Activated CD4-positive, alpha-beta T cell treated with anti-CD3 and anti-CD28 coated beads, Interleukin-10, Interleukin-2, amounts not matched to agents 100 ng/mL and 50 ng/mL, durations not matched to agents 16 hours and 8 hours (primary cell): ENCODE measurements around the gene CHURC1.
"Not testable (repeated sequence)": the region's sequence is repeated elsewhere in the genome, so short reads cannot be mapped to it uniquely, and the experiment has no call there.

Source experiments
- DNase-seq: peaks from one replicate; pipeline ENCODE4 v3.0.0-alpha.2; 2020

The CHURC1 gene

DNA sequence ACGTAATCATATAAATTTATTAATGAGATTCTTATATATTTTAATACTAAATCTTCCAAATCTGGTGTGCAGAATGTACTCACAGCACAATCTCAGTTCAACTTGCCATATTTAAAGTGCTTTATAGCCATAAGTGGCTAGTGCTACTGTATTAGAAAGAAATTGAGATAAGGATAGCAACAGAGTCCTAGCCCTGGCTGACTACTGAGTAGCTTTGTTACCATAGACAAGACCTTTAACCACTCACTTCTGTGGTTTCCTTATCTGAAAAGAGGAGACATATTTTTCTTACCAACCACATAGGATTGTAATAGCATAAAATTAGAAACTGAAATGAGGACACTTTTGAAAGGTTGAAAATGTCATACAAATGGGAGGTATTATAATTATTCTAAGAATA is 2.0 kb upstream of the CHURC1 start:
- DNase-seq, result no peak

GRCh38 chr14:64913477-64913876 is 778 bp upstream of the CHURC1 start:
- not testable (repeated sequence) for DNase-seq

GRCh38 chr14:64915029-64915424 is 772 bp downstream of the CHURC1 start:
- no peak for DNase-seq

GRCh38 chr14:64915797-64916196 is 1.5 kb downstream of the CHURC1 start:
- no peak for DNase-seq

- no peak for DNase-seq
Measured at GRCh38 chr14:64918216-64918615, 4.0 kb downstream of the CHURC1 start.

GRCh38 chr14:64919215-64919614 is 5.0 kb downstream of the CHURC1 start:
- no peak for DNase-seq

DNA sequence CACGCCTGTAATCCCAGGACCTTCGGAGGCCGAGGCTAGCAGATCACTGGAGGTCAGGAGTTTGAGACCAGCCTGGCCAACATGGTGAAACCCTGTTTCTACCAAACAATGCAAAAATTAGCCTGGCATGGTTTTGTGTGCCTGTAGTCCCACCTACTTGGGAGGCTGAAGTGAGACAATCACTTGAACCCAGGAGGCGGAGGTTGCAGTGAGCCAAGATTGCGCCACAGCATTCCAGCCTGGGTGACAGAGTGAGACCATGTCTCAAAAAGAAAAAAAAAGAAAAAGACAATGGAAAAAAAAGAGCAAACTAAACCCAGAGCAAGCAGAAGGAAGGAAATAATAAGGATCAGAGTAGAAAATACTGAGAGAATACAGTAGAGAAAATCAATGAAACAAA is 5.4 kb downstream of the CHURC1 start:
- no peak for DNase-seq

- no peak for DNase-seq
Measured at GRCh38 chr14:64920465-64920864, 6.2 kb downstream of the CHURC1 start.

- DNase-seq, result no peak
Measured at GRCh38 chr14:64923015-64923414, 8.8 kb downstream of the CHURC1 start.

- no peak for DNase-seq
Measured at GRCh38 chr14:64926398-64926995, 12.2 kb downstream of the CHURC1 start.

DNA sequence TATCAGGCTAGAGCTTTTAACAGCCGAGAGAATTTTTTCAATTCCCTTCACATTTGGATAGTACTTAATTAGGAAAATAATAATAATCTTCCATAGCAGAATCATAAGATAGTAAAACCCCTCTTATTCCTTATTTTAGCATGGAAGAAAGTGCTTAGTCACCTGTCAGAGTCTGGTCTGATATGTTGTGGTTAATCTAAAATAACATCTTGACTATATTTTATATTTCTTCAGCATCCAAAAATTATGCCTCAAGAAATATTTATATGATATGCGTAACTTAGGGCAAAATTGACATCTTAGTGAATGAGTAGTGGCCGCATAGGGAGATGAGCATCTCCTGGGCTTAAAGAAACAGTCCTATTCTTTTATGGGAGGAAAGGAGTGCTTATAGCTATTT is 12.8 kb downstream of the CHURC1 start:
- DNase-seq, result no peak

GRCh38 chr14:64928239-64929013 is 14.2 kb downstream of the CHURC1 start:
- DNase-seq, result peak; percentile 22

DNA sequence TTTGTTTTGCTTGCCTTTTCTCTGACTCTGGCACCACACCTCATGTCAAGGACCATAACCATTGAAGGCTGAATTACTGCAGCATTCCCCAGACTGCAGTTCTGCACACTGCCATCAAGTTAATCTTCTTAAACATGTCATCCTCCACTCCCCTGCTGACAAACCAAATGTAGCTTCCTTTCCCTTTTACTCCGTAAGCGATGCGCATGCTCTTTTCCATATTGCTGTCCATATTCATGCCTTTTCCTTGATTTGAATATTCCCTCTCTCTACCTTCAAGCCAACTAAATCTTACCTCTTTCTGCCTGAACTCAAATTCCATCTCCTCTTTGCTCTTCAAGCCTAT is 14.7 kb downstream of the CHURC1 start:
- no peak for DNase-seq

DNA sequence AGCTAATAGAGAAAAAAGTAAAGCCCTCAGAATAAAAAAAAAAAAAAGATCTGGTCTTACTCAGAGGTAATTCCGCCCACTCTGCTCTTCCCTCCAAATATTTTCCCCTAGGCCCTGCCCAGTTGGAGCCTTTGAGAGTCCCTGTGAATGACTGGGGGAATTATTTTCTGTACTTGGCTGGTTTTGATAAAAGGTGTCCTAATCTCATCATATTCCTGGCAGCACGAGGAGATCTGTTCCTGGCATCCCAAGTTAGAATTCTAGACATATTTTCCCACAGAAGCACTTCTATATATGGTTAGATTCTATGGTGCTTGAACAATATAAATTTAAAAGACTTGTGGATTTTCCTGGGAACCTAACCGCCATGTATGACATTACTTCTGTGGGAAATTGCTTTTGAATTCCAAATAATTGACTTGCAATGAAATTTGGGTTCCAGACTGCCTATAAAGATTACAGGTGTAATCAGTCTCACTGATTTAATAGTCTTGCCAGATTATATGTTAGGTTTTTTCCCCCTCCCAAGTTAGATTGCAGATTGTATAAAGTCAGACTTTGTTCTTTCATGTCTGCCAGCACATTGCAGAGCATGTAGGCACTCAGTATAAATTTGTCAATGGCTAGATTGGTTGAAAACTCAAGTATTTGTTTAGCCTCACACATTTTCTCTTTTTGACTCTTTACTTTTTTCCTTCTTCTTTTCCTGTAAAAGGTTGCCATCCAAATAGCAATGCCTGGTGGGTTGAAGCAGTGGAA is 16.0 kb downstream of the CHURC1 start:
- no peak for DNase-seq

DNA sequence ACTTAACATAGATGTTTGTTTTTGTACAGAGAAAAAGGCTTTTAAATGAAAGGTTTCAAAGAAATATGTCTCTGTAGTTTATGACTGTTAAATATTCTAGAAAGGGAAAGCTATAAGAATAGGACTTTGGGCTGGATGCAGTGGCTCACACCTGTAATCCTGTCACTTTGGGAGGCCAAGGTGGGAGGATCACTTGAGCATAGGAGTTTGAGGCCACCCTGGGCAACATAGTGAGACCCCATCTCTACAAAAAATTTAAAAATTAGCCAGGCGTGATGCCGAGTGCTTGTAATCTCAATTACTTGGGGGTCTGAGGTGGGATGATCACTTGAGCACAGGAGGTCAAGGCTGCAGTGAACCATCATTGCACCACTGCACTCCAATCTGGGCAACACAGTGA is 16.9 kb downstream of the CHURC1 start:
- no peak for DNase-seq

DNA sequence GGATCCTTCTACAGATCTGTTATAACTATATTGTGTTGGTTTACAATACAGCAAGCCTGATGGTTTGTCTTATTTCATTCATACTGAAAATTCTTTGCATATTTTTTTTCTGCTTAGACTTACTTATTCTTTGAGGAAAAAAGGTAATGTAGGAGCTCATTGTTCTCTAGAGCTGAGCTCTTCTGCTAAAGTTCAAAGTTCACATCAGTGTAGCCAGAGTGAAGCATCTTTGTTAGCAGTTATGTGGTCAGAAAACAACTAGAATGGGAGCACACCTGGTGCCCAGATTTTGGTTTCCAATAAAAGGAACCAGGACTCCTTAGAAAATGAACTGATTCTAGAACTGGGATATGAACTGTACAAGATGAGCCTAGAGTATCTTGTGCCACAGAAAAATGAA is 18.0 kb downstream of the CHURC1 start:
- no peak for DNase-seq

DNA sequence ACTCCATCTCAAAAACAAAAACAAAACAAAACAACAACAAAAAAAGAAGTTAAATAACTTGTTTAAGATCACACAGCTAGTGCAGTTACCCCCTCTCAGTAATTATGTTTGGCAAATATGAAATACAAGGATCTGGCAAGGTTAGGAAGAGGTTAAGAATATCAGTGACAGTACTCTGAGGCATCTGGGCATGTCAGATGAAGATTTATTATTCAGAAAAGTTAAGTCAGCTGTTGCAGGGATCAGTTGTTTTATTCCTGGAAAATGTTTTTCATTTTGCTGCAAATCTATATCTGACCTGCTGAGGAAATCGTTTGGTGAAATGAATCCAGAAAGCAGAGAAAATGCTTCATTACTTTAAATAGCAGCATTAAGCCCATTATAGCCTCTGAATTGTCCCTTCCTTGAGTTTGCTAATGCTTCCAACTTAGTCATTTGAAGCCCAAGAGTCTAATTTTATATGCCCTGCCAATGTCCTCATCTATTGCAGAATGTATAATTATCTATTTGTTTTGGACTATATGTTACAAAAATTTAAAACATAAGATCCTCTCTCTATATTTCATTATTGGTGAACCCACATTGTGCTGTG is 20.2 kb downstream of the CHURC1 start:
- no peak for DNase-seq

DNA sequence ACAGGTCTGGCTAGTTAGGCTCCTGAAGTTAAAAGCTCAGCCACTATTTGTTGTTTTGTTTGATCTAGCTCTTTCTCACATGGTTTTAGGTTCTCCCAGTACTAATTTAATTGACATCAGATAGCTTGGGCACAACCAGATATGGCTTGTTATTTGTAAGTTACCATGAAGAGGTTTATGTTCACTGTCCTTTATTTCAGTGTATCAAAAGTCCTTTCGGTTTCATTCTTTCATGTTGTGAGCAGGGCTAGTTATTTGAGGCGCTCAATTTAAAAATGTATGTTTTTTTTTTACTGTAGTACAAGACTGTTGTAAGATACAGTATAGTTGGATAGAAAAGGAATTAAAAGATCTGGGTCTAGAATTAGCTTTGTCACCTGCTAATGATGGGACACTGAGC is 21.3 kb downstream of the CHURC1 start:
- DNase-seq, result no peak

- no peak for DNase-seq
Measured at GRCh38 chr14:64937171-64937820, 23.0 kb downstream of the CHURC1 start.

GRCh38 chr14:64937821-64938193 is 23.6 kb downstream of the CHURC1 start:
- no peak for DNase-seq

- no peak for DNase-seq
Measured at GRCh38 chr14:64938972-64939816, 24.9 kb downstream of the CHURC1 start.

GRCh38 chr14:64939817-64940190 is 25.5 kb downstream of the CHURC1 start:
- DNase-seq, result no peak
